Right cardiac atrium (tissue), 5 donors: Measurements from ENCODE around the gene LETM1. TPM values are rescaled to one million over a fixed set of nuclear protein-coding genes. Genes with fewer than 3 reads are reported as not detected.
A peak's percentile ranks its signal among the peaks of the same experiment; 100 is the strongest.

ENCODE experiments used
- ATAC-seq, 2 donors: fragments of 200-7000 bp; cut with Tn5 transposase; one replicate each; pipeline versions ENCODE4 v1.8.0 to v1.9.1; 2020; ENCODE audit warnings: moderate library complexity in 2 of 2, mild to moderate bottlenecking in 1 of 2
- DNase-seq, 3 donors: peaks; one replicate each; pipeline ENCODE4 v3.0.0-alpha.2; 2020
- H3K27ac ChIP-seq: one replicate; pipeline ENCODE4 v1.5.1; 2013; ENCODE audit warnings: mild to moderate bottlenecking, low read length, control low read depth, moderate library complexity
- H3K27me3 ChIP-seq: one replicate; pipeline ENCODE4 v1.6.1; 2013; ENCODE audit not compliant: control insufficient read depth, insufficient read depth
- H3K4me1 ChIP-seq: one replicate; pipeline ENCODE4 v1.6.1; 2013; ENCODE audit warnings: low read length; ENCODE audit not compliant: control insufficient read depth, insufficient read depth
- H3K4me3 ChIP-seq: one replicate; pipeline ENCODE4 v1.5.1; 2013; ENCODE audit warnings: low read length, control low read depth
- H3K9me3 ChIP-seq: one replicate; pipeline ENCODE4 v1.6.1; 2013; ENCODE audit warnings: low read length; ENCODE audit not compliant: control insufficient read depth
- WGBS: extraction: QIAGEN DNeasy Blood & Tissue Kit; methylation state at CpG from one replicate; pipeline ENCODE4 v1.1.7; 2013; 5-methylcytosine and 5-hydroxymethylcytosine counted together
- intact Hi-C, 4 donors: fragments of 100-400 bp; cut with DNase I; formaldehyde crosslinking; loops; one replicate each; pipeline versions ENCODE4 v1.11.0 to v1.14.0; 2022 to 2023
- polyA plus RNA-seq: library from polyadenylated mRNA; stranded (reverse); fragments of 200-250 nt; gene quantifications from one replicate; pipeline ENCODE4 v1.2.3, GENCODE V29; 2013
- total RNA-seq, 4 donors: library from RNA; stranded (reverse); fragmentation: NEBNext Ultra II Directional; extraction: Animal tissue kit (Norgen Biotek cat#: 25700); gene quantifications; one replicate each; pipeline ENCODE4 v1.2.1, GENCODE V29; 2021
- donor health status: healthy with polysubstance abuse.
- donor health status: DM: no; HTN: yes; CAD: no.
- donor health status: DM: no; HTN: no; CAD: no.
- donor health status: DM: no; HTN: yes; CAD: no; lungs with severe emphysema.
- donor health status: DM: yes; HTN: yes; CAD: no.

LETM1 gene
- total and polyA plus RNA-seq, 5 donors: 19.3 to 41.7 (median 37.7) TPM

DNA sequence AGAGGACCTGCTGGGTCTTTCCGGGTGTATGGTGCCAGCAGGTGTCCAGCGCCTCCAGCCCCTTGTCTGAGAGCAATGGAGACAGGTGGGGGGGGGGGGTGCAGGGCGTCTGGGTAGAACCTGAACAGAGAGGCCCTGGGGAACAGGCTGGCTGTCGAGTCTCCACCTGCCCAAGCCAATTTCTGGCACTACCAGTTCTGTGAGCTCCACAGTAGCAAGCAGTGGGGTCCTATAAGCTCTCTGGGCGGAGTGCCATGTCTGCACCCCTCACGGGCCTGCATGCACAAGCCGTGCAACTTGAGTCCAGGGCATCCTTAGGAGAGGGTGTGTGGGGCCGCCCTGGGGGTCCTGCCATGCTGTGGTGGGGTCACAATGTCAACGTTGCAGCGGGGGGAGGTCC lies 72.9 kb downstream of the LETM1 start:
- DNase-seq (no peak), ATAC-seq (no peak)
- intact Hi-C loops: no loop called here
- Histone ChIP-seq H3K27ac (no peak overlapping the region), H3K27me3 (no peaks in the 10 kb centered on the region), H3K4me3 (no peak overlapping the region), H3K9me3 (no peaks in the 10 kb centered on the region), H3K4me1 (peaks cover 2% of the 10 kb centered on the region)
- 85% methylated on average over 10 of the region's 10 CpGs for WGBS

DNA sequence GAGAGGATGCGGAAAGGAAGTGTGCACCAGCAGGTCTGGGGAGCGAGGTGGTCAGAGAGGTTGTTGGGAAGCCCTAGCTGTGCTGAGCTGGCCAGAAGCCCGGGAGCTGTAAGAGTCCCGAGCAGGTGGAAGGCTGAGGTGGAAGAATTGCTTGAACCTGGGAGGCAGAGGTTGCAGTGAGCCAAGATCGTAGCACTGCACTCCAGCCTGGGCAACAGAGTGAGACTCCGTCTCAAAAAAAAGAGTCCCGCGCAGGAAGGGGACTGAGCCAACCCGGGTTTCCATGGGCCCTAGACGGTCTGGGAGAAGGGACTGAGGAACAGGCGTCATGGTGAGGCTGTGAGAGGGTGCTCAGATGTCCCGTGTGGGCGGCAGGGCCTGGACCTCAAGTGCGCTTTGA lies 75.5 kb downstream of the LETM1 start:
- intact Hi-C loops: no loop called here
- ATAC-seq (no peak), DNase-seq (no peak)
- no peak overlapping the region for H3K4me3 ChIP-seq
- H3K27me3 ChIP-seq: no peaks in the 10 kb centered on the region
- H3K27ac ChIP-seq: no peak overlapping the region
- peaks cover 2% of the 10 kb centered on the region for H3K4me1 ChIP-seq
- WGBS: 86% methylated on average over 14 of the region's 14 CpGs
- no peaks in the 10 kb centered on the region for H3K9me3 ChIP-seq

DNA sequence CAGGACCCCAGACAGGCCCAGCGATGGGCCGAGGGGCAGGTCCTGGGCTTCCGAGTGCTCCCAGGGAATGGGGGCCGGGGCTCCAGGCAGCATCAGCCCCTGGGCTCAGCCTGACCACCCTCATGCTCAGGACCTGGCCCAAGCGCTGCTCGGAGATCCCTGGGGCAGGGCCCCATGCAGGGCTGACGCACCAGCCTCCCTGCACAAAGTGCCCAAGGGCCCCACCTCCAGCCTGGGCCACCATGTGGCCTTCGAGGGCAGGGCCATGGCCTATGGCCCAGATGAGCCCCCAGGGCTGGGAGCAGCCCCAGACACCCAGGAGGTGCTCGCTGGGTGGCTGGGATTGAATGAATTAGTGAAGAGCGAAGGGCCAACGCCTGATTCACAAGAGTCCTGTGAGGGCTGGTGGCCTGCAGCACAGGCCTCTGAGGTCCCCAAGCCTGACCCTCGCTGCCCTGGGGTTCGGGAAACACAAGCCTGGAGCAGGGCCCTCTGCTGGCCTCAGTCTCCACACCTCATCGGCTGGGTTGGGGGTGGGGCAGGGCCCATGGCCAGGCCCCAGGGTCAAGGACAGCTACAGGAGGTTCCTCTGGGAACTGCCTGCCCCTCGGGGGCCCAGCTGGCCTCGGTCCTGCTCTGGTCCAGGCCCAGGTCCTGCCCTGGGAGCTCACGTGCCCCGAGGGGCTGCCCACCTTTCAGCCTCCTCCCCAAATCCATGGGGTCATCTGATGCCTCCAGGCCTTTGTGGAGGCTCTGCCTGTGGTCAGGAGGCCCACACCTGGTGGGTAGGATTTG lies 76.2 kb downstream of the LETM1 start:
- H3K4me3 ChIP-seq: no peak overlapping the region
- intact Hi-C loops: no loop called here
- H3K27me3 ChIP-seq: no peaks in the 10 kb centered on the region
- WGBS: 80% methylated on average over 18 of the region's 18 CpGs
- H3K27ac ChIP-seq: no peak overlapping the region
- no peaks in the 10 kb centered on the region for H3K9me3 ChIP-seq
- peak in 1 of 3 donors; percentile 61 for DNase-seq
- ATAC-seq: no peak
- H3K4me1 ChIP-seq: no peaks in the 10 kb centered on the region

DNA sequence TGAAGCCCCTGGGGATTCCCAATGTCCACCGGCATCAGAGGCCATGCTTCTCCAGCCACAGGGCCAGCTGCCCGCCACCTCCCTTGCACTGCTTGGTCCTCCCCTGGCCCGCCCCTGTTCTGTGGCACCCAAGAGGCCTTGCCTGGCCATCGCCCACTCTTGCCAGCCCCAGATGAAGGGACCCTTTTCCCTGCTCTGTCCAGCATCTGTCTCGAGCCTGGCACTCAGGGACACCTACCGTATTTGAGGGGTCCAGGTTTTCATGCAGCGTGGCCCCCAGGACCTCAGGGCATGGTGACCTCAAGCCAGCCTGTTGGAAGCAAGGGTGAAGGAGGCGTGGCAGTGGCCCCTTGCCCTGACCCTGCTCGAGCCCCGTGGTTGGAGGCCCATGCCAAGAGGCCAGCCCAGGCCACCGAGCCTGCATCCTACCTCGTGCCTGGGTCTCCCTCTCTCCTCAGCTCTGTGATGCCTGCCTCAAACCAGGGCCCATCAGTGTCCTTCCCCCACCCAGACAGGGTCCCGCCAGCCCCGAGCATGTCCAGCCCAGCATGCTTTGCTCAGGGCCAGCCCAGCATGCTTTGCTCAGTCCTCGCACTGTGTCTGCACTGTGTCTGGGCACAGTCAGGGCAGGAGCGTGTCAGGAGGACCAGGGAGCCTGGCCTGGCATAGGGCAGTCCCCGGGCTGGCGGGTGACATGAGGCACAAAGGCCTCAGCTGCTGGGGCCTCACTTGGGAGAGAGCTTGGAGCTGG lies 77.1 kb downstream of the LETM1 start:
- Histone ChIP-seq H3K27me3 (no peaks in the 10 kb centered on the region), H3K9me3 (no peaks in the 10 kb centered on the region), H3K4me1 (no peaks in the 10 kb centered on the region), H3K4me3 (no peak overlapping the region), H3K27ac (no peak overlapping the region)
- no peak for ATAC-seq
- intact Hi-C loops: no loop called here
- peak in 1 of 3 donors; percentile 56 for DNase-seq
- 84% methylated on average over 18 of the region's 18 CpGs for WGBS

DNA sequence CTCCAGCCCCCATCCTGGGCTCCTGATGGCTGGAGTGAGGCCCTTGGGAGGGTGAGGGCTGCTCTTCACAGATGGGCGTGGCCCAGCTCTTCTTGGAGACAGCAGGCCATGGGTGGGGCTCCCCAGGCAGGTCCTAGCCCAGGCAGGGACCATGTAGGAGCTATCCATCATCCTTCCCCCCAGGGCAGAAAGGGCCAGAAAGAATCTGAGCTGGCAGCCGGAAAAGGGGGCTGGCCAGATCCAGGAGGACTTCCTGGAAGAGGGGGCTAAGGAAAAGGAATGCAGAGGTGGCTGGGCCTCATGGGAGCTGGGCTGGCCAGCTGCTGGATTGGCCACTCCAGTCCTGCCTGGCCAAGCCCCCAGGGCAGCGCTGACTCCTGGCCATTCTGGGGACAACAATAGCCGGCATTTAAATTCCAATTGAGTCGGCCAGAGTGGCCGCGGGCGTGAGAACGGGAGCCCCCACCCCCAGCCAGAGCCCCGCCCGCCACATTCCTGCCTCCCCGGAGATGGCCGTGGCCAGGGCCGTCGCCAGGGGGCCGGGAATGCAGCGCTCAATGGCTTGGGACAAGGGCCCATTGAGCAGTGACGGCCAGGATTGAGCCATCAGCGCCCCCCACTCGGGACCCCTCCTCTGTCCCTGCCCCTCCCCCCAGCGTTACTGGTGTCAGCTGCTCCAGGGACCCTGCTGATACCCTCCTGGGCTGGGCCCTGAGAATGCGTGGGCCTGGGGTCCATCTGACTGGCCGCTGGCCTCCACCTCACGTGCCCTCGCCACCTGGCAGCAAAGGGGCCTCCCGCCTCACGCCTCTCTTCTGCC lies 77.9 kb downstream of the LETM1 start:
- intact Hi-C loops: no loop called here
- Histone ChIP-seq H3K27me3 (no peaks in the 10 kb centered on the region), H3K9me3 (no peaks in the 10 kb centered on the region), H3K4me1 (no peaks in the 10 kb centered on the region), H3K4me3 (no peak overlapping the region), H3K27ac (no peak overlapping the region)
- 32% methylated on average over 27 of the region's 27 CpGs for WGBS
- ATAC-seq (peak in 1 of 2 donors; percentile 9), DNase-seq (peak in 1 of 3 donors; percentile 61)

DNA sequence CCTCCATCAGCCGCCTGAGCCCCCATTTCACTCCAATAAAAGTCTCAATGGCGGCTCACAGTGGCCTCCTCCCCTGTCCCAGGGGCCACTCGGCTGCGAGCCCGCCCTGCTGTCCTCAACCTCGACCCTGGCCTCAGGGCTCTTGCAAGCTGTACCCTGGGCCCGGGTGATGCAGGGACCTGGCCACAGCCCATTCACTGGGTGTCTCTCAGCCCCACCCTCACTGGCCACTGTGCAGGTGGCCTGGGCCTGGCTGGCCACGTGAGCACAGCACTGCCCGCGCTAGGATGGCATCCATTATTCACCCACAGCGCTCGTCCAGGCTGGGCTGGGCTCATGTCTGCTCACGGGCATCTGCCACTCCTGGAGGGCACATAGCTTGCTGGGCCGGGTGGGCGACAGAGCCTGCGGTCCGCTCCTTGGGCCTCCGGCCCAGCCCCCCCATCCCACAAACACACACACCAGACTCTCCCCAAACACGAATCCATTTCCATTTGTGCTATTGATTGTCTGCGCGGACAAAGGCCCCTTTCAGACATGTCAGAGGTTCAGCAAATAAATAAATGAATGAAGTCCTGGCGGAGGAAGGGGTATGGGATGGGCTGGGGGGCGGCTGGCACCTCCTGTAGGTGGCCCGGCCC lies 79.3 kb downstream of the LETM1 start:
- no peaks in the 10 kb centered on the region for H3K27me3 ChIP-seq
- no peaks in the 10 kb centered on the region for H3K4me1 ChIP-seq
- DNase-seq (no peak), ATAC-seq (no peak)
- WGBS: 89% methylated on average over 24 of the region's 24 CpGs
- H3K4me3 ChIP-seq: no peak overlapping the region
- intact Hi-C loops: no loop called here
- H3K27ac ChIP-seq: no peak overlapping the region
- no peaks in the 10 kb centered on the region for H3K9me3 ChIP-seq

DNA sequence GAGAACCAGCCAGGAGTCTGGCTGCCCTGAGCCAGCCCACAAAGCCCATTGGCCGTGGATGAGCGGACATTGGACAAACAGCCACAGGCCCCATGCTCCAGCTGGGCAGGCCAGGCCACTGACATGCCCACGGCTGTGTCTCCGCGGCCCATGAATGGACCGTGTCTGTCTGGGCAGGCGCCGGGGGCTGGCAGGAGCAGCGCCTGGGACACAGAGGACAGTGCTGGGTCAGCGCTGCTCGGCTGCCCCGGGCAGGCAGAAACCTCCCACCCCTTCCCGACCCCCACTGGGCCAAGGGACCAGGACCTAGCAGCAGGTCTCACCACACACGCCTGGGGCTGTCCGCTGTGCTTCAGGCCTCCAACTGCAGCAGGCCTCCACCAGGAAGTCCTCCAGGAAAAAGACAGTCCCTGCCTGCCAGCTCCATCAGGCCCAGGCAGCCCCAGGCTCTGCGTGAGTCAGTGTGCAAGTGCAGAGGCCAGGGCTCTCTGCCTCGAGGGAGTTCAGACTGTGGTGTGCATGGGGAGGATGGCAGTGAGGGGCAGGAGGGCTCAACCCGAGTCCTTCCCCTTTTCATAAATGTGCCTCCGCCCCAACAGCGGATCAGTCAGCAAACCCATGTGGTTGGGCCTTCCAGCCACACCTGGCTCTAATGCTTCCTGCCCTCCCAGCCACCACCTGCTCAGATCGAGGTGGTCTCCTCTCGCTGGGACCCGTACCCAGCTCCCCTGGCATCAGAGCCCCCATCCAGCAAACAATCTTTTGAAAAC lies 80.0 kb downstream of the LETM1 start:
- ATAC-seq: no peak
- H3K9me3 ChIP-seq: no peaks in the 10 kb centered on the region

DNA sequence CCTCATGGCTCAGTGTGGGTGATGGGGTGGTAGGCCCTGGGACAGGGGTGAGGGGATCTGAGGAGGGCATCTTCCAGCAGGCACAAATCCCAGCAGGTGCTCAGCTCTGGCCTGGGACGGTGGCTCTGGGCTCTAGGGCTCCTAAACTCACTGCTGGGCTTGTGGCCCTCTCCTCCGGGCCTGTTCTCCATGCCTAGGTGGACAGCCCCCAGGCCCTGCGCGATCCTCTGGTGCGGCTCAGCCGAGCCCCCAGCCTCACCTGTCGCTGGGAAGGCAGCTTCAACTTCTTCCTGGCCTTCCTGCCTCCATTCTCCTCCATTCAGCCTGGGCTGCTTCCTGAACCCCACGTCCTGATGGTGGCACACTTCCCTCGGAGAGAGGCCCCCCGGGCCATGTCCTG lies 82.2 kb downstream of the LETM1 start:
- no peaks in the 10 kb centered on the region for H3K9me3 ChIP-seq
- H3K27ac ChIP-seq: no peak overlapping the region
- H3K4me3 ChIP-seq: no peak overlapping the region
- intact Hi-C loops: no loop called here
- DNase-seq (no peak), ATAC-seq (no peak)
- H3K27me3 ChIP-seq: no peaks in the 10 kb centered on the region
- no peaks in the 10 kb centered on the region for H3K4me1 ChIP-seq
- 84% methylated on average over 10 of the region's 10 CpGs for WGBS

More for the DNA sequence above, 80.0 kb downstream of the LETM1 start:
- DNase-seq: no peak
- H3K27ac ChIP-seq: no peak overlapping the region
- intact Hi-C loops: no loop called here
- WGBS: 78% methylated on average over 23 of the region's 23 CpGs
- H3K27me3 ChIP-seq: no peaks in the 10 kb centered on the region
- H3K4me1 ChIP-seq: no peaks in the 10 kb centered on the region
- no peak overlapping the region for H3K4me3 ChIP-seq

DNA sequence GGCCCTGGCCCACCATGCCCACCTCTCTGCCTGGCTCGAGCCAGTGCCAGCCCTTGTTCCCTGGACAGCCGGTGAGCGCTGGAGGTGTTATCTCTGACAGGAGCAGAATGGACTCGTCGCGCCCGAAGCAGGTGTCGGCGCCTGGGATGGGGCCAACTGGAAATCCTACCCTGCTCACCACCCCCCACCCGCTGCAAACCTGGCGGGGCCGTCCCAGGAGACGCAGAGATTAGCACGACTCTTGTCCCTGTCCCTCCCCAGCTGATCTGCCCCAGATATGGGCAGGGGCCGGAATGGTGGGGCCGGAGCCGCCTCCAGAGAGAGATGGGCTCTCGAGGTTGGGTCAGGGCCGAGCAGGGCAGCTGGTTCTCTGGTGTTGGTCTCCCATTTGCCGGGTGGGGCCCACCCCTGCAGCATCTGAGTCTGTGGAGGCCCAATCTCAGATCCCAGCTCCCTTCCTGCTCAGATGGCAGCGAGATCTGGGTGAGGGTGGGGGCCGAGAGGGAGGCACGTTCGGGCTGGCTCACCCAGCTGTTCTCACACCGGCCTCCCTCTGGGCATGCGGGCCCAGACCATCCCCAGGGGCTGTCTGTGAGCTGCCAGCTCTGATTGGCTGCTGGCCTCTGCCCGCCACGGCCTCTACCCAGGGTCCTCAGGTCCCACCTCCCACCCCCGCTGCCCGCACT lies 83.0 kb downstream of the LETM1 start:
- intact Hi-C loops: no loop called here
- Histone ChIP-seq H3K27me3 (no peaks in the 10 kb centered on the region), H3K9me3 (no peaks in the 10 kb centered on the region), H3K27ac (no peak overlapping the region), H3K4me3 (no peak overlapping the region), H3K4me1 (no peaks in the 10 kb centered on the region)
- no peak for ATAC-seq
- 55% methylated on average over 30 of the region's 30 CpGs for WGBS
- DNase-seq: no peak
